Measurements from ENCODE around the gene WDTC1. TPM values are rescaled to one million over a fixed set of nuclear protein-coding genes. Genes with fewer than 3 reads are reported as not detected.

The WDTC1 gene
- total and polyA plus RNA-seq, 2 of the 13 experiments (the other 11 are each of a cell fraction or from before 2014, with no cell fraction given) = 5.5 TPM

DNA sequence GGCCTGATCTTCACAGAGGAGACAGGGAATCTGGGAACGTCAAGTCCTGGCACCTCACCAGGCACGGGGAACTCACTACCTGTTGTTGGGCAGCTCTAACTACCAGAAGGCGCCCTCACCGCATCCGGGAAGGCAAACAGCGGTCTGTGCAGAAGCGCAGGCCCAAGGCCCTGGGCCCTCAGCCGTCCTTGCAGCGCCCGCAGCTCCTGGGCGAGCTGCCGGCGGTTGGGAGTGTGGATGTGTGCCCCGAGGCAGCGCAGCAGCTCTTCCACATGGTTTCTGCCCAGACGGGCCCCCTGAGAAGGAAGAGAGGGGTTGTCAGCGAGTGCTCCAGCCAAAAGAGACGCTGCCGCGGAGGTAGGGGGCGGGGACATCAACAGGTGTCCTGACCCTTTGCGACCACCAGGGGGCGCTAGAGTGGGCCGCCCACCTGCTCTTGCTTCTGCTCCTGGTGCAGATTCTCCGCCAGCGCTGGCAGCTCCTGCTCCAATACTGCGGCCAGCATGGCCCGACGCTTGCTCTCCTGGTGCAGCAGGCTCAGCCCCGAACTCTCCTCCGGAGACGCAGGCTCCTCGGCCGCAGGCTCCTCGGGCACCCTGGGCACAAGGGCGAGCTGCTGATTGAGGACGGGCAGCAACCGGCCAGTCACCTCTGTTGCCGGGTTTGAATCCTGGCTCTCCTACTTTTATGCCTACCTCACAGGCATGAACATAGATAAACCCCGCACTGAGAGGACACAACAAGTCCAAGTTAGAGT lies 123.0 kb downstream of the WDTC1 start:
- Histone ChIP-seq H3K79me2 (ENCODE audit: insufficient read depth, low read length) (no peaks in the 10 kb centered on the region), H3K4me3 (replicated peaks in 1 of 3; ENCODE audit: insufficient read depth in 1 of 3, low read depth in 2 of 3, low read length in 3 of 3) (peak overlapping the region in 2 of 3 experiments; percentile 33 to 61; a peak in 3 of 6 replicates), H3K4me2 (ENCODE audit: low read depth, low read length) (peak overlapping the region; percentile 70), H4K20me1 (ENCODE audit: insufficient read depth, low read length) (no peaks in the 10 kb centered on the region), H3K4me1 (ENCODE audit: insufficient read depth, low read length) (peaks cover 8% of the 10 kb centered on the region; the same call in 1 of the 2 replicates), H3K27me3 (ENCODE audit: control insufficient read depth in 1 of 2, insufficient read depth in 2 of 2, low read length in 2 of 2) (no peaks in the 10 kb centered on the region), H2AFZ (ENCODE audit: low read length) (no peak overlapping the region), H3K9me3 (ENCODE audit: low read length) (no peaks in the 10 kb centered on the region), H3K36me3 (replicated peaks in 1 of 2; ENCODE audit: control insufficient read depth in 1 of 2, insufficient read depth in 2 of 2, low read length in 2 of 2) (0 out of 5 replicates have a peak, but pooled peaks cover 0 to 2% of the 10 kb centered on the region in 2 experiments), H3K9ac (ENCODE audit: insufficient read depth, low read depth, low read length) (no peak overlapping the region), H3K27ac (ENCODE audit: extremely low read length, insufficient read depth, low read length) (no peak overlapping the region)
- WGBS (ENCODE audit: low lambda C conversion rate) = 45% methylated on average over 19 of the region's 40 CpGs
- peak; percentile 83 for ATAC-seq
- in situ Hi-C loops (cut with HindIII; ENCODE audit: extremely low pct_ligation_motif_present, low pct_unique_long_range_greater_than_20kb) = loop anchor here (5.0 kb wide), 1 partner anchor 35 kb away; the partner anchor contains the start of gene GPR3
- ChIA-PET POLR2A (no interaction called here), CTCF (ENCODE audit: low intra/inter-chr PET ratio, low total read pairs) (interaction anchor here (1.0 to 2.1 kb wide), 5 partner anchors 15 to 57 kb away, joined by 3 to 19 read pairs (median 6); no protein-coding TSS in a partner anchor)
- BruUV-seq (replicated peaks) = no TSS peak
- FAIRE-seq = no peak
- intact Hi-C loops (cut with micrococcal nuclease; ENCODE audit: unreplicated experiment) = loop anchor here (1.0 kb wide), 3 partner anchors 16 to 38 kb away; no protein-coding TSS in a partner anchor
- DNase-seq (ENCODE audit: low spot score) = peak; percentile 43
- TF ChIP-seq, protein P1, sequence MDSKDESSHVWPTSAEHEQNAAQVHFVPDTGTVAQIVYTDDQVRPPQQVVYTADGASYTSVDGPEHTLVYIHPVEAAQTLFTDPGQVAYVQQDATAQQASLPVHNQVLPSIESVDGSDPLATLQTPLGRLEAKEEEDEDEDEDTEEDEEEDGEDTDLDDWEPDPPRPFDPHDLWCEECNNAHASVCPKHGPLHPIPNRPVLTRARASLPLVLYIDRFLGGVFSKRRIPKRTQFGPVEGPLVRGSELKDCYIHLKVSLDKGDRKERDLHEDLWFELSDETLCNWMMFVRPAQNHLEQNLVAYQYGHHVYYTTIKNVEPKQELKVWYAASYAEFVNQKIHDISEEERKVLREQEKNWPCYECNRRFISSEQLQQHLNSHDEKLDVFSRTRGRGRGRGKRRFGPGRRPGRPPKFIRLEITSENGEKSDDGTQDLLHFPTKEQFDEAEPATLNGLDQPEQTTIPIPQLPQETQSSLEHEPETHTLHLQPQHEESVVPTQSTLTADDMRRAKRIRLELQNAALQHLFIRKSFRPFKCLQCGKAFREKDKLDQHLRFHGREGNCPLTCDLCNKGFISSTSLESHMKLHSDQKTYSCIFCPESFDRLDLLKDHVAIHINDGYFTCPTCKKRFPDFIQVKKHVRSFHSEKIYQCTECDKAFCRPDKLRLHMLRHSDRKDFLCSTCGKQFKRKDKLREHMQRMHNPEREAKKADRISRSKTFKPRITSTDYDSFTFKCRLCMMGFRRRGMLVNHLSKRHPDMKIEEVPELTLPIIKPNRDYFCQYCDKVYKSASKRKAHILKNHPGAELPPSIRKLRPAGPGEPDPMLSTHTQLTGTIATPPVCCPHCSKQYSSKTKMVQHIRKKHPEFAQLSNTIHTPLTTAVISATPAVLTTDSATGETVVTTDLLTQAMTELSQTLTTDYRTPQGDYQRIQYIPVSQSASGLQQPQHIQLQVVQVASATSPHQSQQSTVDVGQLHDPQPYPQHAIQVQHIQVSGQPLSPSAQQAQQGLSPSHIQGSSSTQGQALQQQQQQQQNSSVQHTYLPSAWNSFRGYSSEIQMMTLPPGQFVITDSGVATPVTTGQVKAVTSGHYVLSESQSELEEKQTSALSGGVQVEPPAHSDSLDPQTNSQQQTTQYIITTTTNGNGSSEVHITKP (CRISPR knock-in tag; IDR thresholded peaks at IDR 0.05; ENCODE audit: low read depth) = no peak
- TF ChIP-seq ZSCAN30 (CRISPR knock-in tag; IDR thresholded peaks at IDR 0.05) (no peak), ISX (CRISPR knock-in tag; conservative IDR thresholded peaks at IDR 0.05) (0 out of 2 replicates have a peak, but pooled peaks have one; percentile 20), HES4 (CRISPR knock-in tag; IDR thresholded peaks at IDR 0.05; ENCODE audit: borderline replicate concordance) (no peak), KLF13 (CRISPR knock-in tag; IDR thresholded peaks at IDR 0.05) (no peak), XRCC5 (optimal IDR thresholded peaks at IDR 0.05; ENCODE audit: low read length) (peak; percentile 76), ZNF350 (CRISPR knock-in tag; IDR thresholded peaks at IDR 0.05; ENCODE audit: borderline replicate concordance, low read depth) (peak; percentile 38; the same call in 1 of the 2 replicates), ZBTB38 (CRISPR knock-in tag; IDR thresholded peaks at IDR 0.05) (peak; percentile 49; the same call in 1 of the 2 replicates), EED (CRISPR knock-in tag; IDR thresholded peaks at IDR 0.05) (peak; percentile 45; the same call in 1 of the 2 replicates)
- TF ChIP-seq, protein P2, sequence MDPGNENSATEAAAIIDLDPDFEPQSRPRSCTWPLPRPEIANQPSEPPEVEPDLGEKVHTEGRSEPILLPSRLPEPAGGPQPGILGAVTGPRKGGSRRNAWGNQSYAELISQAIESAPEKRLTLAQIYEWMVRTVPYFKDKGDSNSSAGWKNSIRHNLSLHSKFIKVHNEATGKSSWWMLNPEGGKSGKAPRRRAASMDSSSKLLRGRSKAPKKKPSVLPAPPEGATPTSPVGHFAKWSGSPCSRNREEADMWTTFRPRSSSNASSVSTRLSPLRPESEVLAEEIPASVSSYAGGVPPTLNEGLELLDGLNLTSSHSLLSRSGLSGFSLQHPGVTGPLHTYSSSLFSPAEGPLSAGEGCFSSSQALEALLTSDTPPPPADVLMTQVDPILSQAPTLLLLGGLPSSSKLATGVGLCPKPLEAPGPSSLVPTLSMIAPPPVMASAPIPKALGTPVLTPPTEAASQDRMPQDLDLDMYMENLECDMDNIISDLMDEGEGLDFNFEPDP (CRISPR knock-in tag; conservative IDR thresholded peaks at IDR 0.05) = no peak
- TF ChIP-seq, protein P3, sequence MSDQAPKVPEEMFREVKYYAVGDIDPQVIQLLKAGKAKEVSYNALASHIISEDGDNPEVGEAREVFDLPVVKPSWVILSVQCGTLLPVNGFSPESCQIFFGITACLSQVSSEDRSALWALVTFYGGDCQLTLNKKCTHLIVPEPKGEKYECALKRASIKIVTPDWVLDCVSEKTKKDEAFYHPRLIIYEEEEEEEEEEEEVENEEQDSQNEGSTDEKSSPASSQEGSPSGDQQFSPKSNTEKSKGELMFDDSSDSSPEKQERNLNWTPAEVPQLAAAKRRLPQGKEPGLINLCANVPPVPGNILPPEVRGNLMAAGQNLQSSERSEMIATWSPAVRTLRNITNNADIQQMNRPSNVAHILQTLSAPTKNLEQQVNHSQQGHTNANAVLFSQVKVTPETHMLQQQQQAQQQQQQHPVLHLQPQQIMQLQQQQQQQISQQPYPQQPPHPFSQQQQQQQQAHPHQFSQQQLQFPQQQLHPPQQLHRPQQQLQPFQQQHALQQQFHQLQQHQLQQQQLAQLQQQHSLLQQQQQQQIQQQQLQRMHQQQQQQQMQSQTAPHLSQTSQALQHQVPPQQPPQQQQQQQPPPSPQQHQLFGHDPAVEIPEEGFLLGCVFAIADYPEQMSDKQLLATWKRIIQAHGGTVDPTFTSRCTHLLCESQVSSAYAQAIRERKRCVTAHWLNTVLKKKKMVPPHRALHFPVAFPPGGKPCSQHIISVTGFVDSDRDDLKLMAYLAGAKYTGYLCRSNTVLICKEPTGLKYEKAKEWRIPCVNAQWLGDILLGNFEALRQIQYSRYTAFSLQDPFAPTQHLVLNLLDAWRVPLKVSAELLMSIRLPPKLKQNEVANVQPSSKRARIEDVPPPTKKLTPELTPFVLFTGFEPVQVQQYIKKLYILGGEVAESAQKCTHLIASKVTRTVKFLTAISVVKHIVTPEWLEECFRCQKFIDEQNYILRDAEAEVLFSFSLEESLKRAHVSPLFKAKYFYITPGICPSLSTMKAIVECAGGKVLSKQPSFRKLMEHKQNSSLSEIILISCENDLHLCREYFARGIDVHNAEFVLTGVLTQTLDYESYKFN (CRISPR knock-in tag; conservative IDR thresholded peaks at IDR 0.05) = no peak
- TF ChIP-seq, protein P4, sequence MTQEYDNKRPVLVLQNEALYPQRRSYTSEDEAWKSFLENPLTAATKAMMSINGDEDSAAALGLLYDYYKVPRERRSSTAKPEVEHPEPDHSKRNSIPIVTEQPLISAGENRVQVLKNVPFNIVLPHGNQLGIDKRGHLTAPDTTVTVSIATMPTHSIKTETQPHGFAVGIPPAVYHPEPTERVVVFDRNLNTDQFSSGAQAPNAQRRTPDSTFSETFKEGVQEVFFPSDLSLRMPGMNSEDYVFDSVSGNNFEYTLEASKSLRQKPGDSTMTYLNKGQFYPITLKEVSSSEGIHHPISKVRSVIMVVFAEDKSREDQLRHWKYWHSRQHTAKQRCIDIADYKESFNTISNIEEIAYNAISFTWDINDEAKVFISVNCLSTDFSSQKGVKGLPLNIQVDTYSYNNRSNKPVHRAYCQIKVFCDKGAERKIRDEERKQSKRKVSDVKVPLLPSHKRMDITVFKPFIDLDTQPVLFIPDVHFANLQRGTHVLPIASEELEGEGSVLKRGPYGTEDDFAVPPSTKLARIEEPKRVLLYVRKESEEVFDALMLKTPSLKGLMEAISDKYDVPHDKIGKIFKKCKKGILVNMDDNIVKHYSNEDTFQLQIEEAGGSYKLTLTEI (CRISPR knock-in tag; conservative IDR thresholded peaks at IDR 0.05) = no peak
